Endothelial cell of umbilical vein (primary cell): ENCODE data around the gene PRDM11.

ENCODE experiments used
- CTCF ChIP-seq, 2 donors: IDR thresholded peaks; 1 replicate in 1 of 2; 2 replicates in 1 of 2; pipeline ENCODE4 v1.5.1; 2011; ENCODE audit warnings: low read length in 2 of 2, mild to moderate bottlenecking in 2 of 2, moderate library complexity in 2 of 2, control low read depth in 1 of 2, inconsistent platforms in 1 of 2, low read depth in 1 of 2; ENCODE audit not compliant: insufficient read depth in 1 of 2; ENCODE audit errors: extremely low read depth in 1 of 2
- EZH2 ChIP-seq: IDR thresholded peaks from 2 replicates; pipeline ENCODE4 v1.6.1; 2012; ENCODE audit warnings: borderline replicate concordance, low read depth, mild to moderate bottlenecking, moderate library complexity, low read length, inconsistent platforms; ENCODE audit not compliant: severe bottlenecking
- FOS ChIP-seq: IDR thresholded peaks from 2 replicates; pipeline ENCODE4 v1.6.1; 2011; ENCODE audit warnings: mild to moderate bottlenecking, low read length, moderate library complexity, borderline replicate concordance; ENCODE audit not compliant: insufficient read depth
- GATA2 ChIP-seq: IDR thresholded peaks from 2 replicates; pipeline ENCODE4 v1.7.0; 2011; ENCODE audit warnings: low read depth, mild to moderate bottlenecking, moderate library complexity, mixed read lengths, low read length; ENCODE audit not compliant: insufficient read length, insufficient read depth
- MAX ChIP-seq: IDR thresholded peaks from 2 replicates; pipeline ENCODE4 v1.6.1; 2011; ENCODE audit not compliant: insufficient read depth, insufficient read length
- POLR2A ChIP-seq: IDR thresholded peaks from 2 replicates; pipeline ENCODE4 v1.6.1; 2012; ENCODE audit warnings: low read depth, mild to moderate bottlenecking, control low read depth, low read length
- POLR2AphosphoS5 ChIP-seq: IDR thresholded peaks from 2 replicates; pipeline ENCODE4 v1.6.1; 2012; ENCODE audit warnings: low read depth, mild to moderate bottlenecking, control low read depth, low read length, moderate library complexity; ENCODE audit not compliant: insufficient read depth

- no peak for TF ChIP-seq CTCF (IDR thresholded peaks at IDR 0.05; ENCODE audit: extremely low read depth in 1 of 2, insufficient read depth in 1 of 2, low read depth in 1 of 2, low read length in 2 of 2)
- no peak for TF ChIP-seq POLR2A
- TF ChIP-seq POLR2AphosphoS5, result no peak
- no peak for TF ChIP-seq GATA2
- no peak for TF ChIP-seq EZH2
- TF ChIP-seq FOS, result no peak
- no peak for TF ChIP-seq MAX
Observed at GRCh38 chr11:45263773-45264172, 117.3 kb downstream of the PRDM11 start.
